ENCODE measurements around the gene PLK1. TPM values are rescaled to one million over a fixed set of nuclear protein-coding genes. Genes with fewer than 3 reads are reported as not detected.

The PLK1 gene
- total RNA-seq, 2 experiments from 2014 or later, result 0.84 to 0.85 TPM

DNA sequence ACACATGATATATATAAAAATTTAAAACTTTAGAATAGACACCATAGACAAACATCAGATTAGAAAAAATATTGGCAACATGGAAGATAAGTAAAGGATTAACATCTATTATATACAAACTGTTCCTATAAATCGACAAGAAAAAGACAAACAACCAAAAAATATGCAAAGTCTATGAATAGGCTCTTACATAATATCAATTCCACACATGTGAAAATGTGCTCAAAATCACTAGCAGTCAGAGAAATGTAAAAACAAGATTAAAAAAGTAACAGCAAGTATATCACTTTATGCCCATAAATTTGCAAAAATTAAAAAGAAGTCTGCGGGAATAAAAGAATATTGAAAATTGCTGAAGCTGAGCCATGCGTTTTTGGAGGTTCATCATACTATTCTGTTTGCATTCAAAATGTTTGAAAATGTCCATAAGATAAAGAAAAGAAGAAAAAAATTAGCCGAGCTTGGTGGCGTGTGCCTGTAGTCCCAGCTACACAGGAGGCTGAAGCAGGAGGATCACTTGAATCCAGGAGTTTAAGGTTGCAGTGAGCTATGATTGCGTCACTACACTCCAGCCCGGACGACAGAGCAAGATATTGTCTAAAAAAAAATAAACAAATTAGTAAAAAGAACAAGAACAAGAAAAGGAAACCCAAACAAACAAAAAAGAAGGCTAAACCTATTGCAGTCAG, 45.6 kb downstream of the PLK1 start:
- H3K27me3 Mint-ChIP-seq, result peaks cover 26% of the 10 kb centered on the region
- no peak overlapping the region for H3K4me3 Mint-ChIP-seq
- H3K27ac Mint-ChIP-seq, result no peak overlapping the region
- Histone ChIP-seq H3K9me3 (ENCODE audit: control insufficient read depth in 1 of 2, insufficient read depth in 1 of 2, low read length in 2 of 2) (peaks cover 3 to 5% of the 10 kb centered on the region in 2 experiments), H3K27ac (ENCODE audit: low read depth in 1 of 2, low read length in 2 of 2) (no peak overlapping the region), H3K27me3 (ENCODE audit: control insufficient read depth in 1 of 2, insufficient read depth in 2 of 2, low read length in 2 of 2) (peaks cover 0 to 4% of the 10 kb centered on the region in 2 experiments), H3K4me3 (ENCODE audit: low read length) (no peak overlapping the region), H3K36me3 (ENCODE audit: insufficient read depth, low read length) (no peaks in the 10 kb centered on the region), H3K4me1 (ENCODE audit: insufficient read depth, low read length) (peaks cover 2% of the 10 kb centered on the region)
- peaks cover 4% of the 10 kb centered on the region for H3K4me1 Mint-ChIP-seq (ENCODE audit: low read depth)
- CTCF ChIA-PET, result no interaction called here
- DNase-seq (no peak), ATAC-seq (ENCODE audit: poor library complexity) (no peak)
- TF ChIP-seq, protein P1, sequence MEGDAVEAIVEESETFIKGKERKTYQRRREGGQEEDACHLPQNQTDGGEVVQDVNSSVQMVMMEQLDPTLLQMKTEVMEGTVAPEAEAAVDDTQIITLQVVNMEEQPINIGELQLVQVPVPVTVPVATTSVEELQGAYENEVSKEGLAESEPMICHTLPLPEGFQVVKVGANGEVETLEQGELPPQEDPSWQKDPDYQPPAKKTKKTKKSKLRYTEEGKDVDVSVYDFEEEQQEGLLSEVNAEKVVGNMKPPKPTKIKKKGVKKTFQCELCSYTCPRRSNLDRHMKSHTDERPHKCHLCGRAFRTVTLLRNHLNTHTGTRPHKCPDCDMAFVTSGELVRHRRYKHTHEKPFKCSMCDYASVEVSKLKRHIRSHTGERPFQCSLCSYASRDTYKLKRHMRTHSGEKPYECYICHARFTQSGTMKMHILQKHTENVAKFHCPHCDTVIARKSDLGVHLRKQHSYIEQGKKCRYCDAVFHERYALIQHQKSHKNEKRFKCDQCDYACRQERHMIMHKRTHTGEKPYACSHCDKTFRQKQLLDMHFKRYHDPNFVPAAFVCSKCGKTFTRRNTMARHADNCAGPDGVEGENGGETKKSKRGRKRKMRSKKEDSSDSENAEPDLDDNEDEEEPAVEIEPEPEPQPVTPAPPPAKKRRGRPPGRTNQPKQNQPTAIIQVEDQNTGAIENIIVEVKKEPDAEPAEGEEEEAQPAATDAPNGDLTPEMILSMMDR (IDR thresholded peaks at IDR 0.05), result no peak
- H3K36me3 Mint-ChIP-seq (ENCODE audit: low read depth), result no peaks in the 10 kb centered on the region
- no peaks in the 10 kb centered on the region for H3K9me3 Mint-ChIP-seq
- intact Hi-C loops (cut with DNase I, micrococcal nuclease), result no loop called here
- POLR2A ChIA-PET, result no interaction called here

DNA sequence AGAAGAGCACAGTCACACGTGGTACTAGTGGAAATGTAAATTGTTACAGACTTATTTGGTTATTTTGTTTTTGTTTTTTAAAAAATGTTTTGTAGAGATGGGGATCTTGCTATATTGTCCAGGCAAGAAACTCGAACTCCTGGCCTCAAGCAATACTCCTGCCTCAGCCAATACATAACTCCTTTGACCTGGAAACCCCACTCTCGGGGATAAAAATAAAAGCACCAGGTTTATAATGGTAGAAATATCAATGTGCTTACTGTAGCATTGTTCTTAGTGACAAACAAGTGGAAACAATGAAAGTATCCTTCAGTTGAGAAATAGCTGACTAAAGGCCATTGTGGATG, 46.1 kb downstream of the PLK1 start:
- Histone ChIP-seq H3K27me3 (ENCODE audit: control insufficient read depth in 1 of 2, insufficient read depth in 2 of 2, low read length in 2 of 2) (peaks cover 0 to 4% of the 10 kb centered on the region in 2 experiments), H3K4me3 (ENCODE audit: low read length) (no peak overlapping the region), H3K4me1 (ENCODE audit: insufficient read depth, low read length) (peaks cover 2% of the 10 kb centered on the region), H3K36me3 (ENCODE audit: insufficient read depth, low read length) (no peaks in the 10 kb centered on the region), H3K9me3 (ENCODE audit: control insufficient read depth in 1 of 2, insufficient read depth in 1 of 2, low read length in 2 of 2) (peaks cover 3 to 5% of the 10 kb centered on the region in 2 experiments), H3K27ac (ENCODE audit: low read depth in 1 of 2, low read length in 2 of 2) (no peak overlapping the region)
- no peak for ATAC-seq (ENCODE audit: poor library complexity)
- intact Hi-C loops (cut with DNase I, micrococcal nuclease), result no loop called here
- ChIA-PET POLR2A (no interaction called here), CTCF (no interaction called here)
- no peaks in the 10 kb centered on the region for H3K36me3 Mint-ChIP-seq (ENCODE audit: low read depth)
- peaks cover 4% of the 10 kb centered on the region for H3K4me1 Mint-ChIP-seq (ENCODE audit: low read depth)
- no peak overlapping the region for H3K4me3 Mint-ChIP-seq
- DNase-seq, result no peak
- no peaks in the 10 kb centered on the region for H3K9me3 Mint-ChIP-seq
- H3K27me3 Mint-ChIP-seq, result peaks cover 30% of the 10 kb centered on the region
- TF ChIP-seq, protein P1 (IDR thresholded peaks at IDR 0.05), result no peak
- no peak overlapping the region for H3K27ac Mint-ChIP-seq

DNA sequence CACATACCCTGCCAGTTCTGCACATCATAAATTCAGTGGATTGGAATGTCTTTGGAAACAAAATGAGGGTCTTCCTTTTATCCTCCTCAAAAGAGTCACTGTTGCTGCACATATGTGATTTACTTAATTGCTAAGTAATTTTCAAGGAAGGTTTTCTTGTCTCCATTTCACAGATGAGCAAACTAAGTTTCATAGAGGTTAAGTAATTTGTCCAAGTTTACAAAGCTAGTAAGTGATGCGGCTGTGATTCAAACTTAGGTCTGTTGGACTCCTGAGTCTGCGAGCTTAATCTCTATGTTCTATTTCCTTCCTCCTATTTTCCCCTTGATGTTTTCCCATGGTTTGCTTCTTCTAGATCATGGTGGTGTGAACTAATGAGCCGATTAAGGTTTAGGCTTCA, 48.0 kb downstream of the PLK1 start:
- Mint-ChIP-seq H3K9me3 (no peaks in the 10 kb centered on the region), H3K36me3 (ENCODE audit: low read depth) (no peaks in the 10 kb centered on the region), H3K4me3 (no peak overlapping the region), H3K4me1 (ENCODE audit: low read depth) (peaks cover 4% of the 10 kb centered on the region), H3K27me3 (peaks cover 35% of the 10 kb centered on the region), H3K27ac (no peak overlapping the region)
- POLR2A ChIA-PET, result no interaction called here
- no peaks in the 10 kb centered on the region for H3K36me3 ChIP-seq (ENCODE audit: insufficient read depth, low read length)
- TF ChIP-seq, protein P1 (IDR thresholded peaks at IDR 0.05), result no peak
- H3K9me3 ChIP-seq (ENCODE audit: control insufficient read depth in 1 of 2, insufficient read depth in 1 of 2, low read length in 2 of 2), result peaks cover 3 to 5% of the 10 kb centered on the region in 2 experiments
- H3K4me1 ChIP-seq (ENCODE audit: insufficient read depth, low read length), result peaks cover 2% of the 10 kb centered on the region
- ATAC-seq (ENCODE audit: poor library complexity), result no peak
- CTCF ChIA-PET, result no interaction called here
- no peak for DNase-seq
- no peaks in the 10 kb centered on the region for H3K27me3 ChIP-seq (ENCODE audit: control insufficient read depth in 1 of 2, insufficient read depth in 2 of 2, low read length in 2 of 2)
- H3K27ac ChIP-seq (ENCODE audit: low read depth in 1 of 2, low read length in 2 of 2), result no peak overlapping the region
- H3K4me3 ChIP-seq (ENCODE audit: low read length), result no peak overlapping the region
- intact Hi-C loops (cut with DNase I, micrococcal nuclease), result no loop called here

Data from CD4-positive, alpha-beta T cell (primary cell).